ENCODE measurements around the gene PSMA2.

DNA sequence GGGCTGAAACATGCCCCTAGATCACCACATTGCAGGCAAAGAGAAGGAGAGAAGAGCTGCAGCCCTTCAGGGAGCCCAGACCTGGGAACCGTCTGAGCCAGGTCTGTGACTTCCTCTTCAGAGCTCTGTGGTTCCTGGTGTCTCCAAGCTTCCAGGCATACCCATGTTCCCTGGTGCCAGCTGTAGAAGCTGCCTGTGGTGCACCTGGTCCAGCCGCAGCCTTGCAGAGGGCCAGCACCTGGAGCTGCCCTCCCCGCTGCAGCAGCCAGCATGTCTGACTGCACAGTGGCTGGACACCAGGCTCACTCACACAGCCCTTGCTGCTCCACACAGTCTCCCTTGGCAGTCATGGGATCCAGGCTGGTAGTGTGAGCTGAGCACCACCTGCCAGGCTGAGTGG, 53.7 kb downstream of the PSMA2 start:
- TF ChIP-seq, protein P1, sequence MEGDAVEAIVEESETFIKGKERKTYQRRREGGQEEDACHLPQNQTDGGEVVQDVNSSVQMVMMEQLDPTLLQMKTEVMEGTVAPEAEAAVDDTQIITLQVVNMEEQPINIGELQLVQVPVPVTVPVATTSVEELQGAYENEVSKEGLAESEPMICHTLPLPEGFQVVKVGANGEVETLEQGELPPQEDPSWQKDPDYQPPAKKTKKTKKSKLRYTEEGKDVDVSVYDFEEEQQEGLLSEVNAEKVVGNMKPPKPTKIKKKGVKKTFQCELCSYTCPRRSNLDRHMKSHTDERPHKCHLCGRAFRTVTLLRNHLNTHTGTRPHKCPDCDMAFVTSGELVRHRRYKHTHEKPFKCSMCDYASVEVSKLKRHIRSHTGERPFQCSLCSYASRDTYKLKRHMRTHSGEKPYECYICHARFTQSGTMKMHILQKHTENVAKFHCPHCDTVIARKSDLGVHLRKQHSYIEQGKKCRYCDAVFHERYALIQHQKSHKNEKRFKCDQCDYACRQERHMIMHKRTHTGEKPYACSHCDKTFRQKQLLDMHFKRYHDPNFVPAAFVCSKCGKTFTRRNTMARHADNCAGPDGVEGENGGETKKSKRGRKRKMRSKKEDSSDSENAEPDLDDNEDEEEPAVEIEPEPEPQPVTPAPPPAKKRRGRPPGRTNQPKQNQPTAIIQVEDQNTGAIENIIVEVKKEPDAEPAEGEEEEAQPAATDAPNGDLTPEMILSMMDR (IDR thresholded peaks at IDR 0.05 in 2 of 3, conservative IDR thresholded peaks at IDR 0.05 in 1 of 3; ENCODE audit: borderline replicate concordance in 1 of 3, insufficient read depth in 1 of 3, low read depth in 2 of 3, low read length in 2 of 3) = no peak
- TF ChIP-seq POLR2A (IDR thresholded peaks at IDR 0.05; ENCODE audit: borderline replicate concordance, extremely low read depth, insufficient read depth, insufficient read length) (no peak), SRF (IDR thresholded peaks at IDR 0.05; ENCODE audit: low read depth) (no peak), EZH2 (IDR thresholded peaks at IDR 0.05) (no peak), POLR2AphosphoS5 (IDR thresholded peaks at IDR 0.05; ENCODE audit: low read depth, low read length) (no peak), EZH2phosphoT487 (IDR thresholded peaks at IDR 0.05; ENCODE audit: borderline replicate concordance) (no peak), CBX3 (IDR thresholded peaks at IDR 0.05; ENCODE audit: low read depth) (no peak), SIN3A (IDR thresholded peaks at IDR 0.05; ENCODE audit: low read depth) (no peak)
- TF ChIP-seq, protein P2, sequence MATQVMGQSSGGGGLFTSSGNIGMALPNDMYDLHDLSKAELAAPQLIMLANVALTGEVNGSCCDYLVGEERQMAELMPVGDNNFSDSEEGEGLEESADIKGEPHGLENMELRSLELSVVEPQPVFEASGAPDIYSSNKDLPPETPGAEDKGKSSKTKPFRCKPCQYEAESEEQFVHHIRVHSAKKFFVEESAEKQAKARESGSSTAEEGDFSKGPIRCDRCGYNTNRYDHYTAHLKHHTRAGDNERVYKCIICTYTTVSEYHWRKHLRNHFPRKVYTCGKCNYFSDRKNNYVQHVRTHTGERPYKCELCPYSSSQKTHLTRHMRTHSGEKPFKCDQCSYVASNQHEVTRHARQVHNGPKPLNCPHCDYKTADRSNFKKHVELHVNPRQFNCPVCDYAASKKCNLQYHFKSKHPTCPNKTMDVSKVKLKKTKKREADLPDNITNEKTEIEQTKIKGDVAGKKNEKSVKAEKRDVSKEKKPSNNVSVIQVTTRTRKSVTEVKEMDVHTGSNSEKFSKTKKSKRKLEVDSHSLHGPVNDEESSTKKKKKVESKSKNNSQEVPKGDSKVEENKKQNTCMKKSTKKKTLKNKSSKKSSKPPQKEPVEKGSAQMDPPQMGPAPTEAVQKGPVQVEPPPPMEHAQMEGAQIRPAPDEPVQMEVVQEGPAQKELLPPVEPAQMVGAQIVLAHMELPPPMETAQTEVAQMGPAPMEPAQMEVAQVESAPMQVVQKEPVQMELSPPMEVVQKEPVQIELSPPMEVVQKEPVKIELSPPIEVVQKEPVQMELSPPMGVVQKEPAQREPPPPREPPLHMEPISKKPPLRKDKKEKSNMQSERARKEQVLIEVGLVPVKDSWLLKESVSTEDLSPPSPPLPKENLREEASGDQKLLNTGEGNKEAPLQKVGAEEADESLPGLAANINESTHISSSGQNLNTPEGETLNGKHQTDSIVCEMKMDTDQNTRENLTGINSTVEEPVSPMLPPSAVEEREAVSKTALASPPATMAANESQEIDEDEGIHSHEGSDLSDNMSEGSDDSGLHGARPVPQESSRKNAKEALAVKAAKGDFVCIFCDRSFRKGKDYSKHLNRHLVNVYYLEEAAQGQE (IDR thresholded peaks at IDR 0.05; ENCODE audit: low read depth) = no peak
- TF ChIP-seq, protein P3, sequence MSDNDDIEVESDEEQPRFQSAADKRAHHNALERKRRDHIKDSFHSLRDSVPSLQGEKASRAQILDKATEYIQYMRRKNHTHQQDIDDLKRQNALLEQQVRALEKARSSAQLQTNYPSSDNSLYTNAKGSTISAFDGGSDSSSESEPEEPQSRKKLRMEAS (IDR thresholded peaks at IDR 0.05) = no peak
- TF ChIP-seq, protein P4, sequence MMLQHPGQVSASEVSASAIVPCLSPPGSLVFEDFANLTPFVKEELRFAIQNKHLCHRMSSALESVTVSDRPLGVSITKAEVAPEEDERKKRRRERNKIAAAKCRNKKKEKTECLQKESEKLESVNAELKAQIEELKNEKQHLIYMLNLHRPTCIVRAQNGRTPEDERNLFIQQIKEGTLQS (IDR thresholded peaks at IDR 0.05) = no peak
